Thoracic aorta (tissue), 2 donors: ENCODE data around the gene OR4Q2. TPM values are rescaled to one million over a fixed set of nuclear protein-coding genes. Genes with fewer than 3 reads are reported as not detected.

Experiments used
- ATAC-seq: fragments of 150-250 bp; one replicate; pipeline ENCODE4 v1.8.0; 2017; ENCODE audit warnings: low read depth; ENCODE audit not compliant: insufficient number of reproducible peaks, low FRiP score
- DNase-seq: peaks from one replicate; pipeline ENCODE4 v3.0.0-alpha.2; 2020; ENCODE audit warnings: low spot score
- H3K27ac ChIP-seq, 2 donors: fragments of 200-600 bp; sonication (generic); 1 replicate in 1 of 2; 2 replicates in 1 of 2; pipeline ENCODE4 v1.5.1; 2016; ENCODE audit warnings: mild to moderate bottlenecking in 2 of 2, moderate library complexity in 2 of 2
- H3K27me3 ChIP-seq: fragments of 200-600 bp; sonication (generic); replicated peaks from 2 replicates; pipeline ENCODE4 v1.6.0; 2016; ENCODE audit warnings: mild to moderate bottlenecking; ENCODE audit not compliant: insufficient read depth
- H3K36me3 ChIP-seq: fragments of 200-600 bp; sonication (generic); one replicate; pipeline ENCODE4 v1.5.1; 2016
- H3K4me1 ChIP-seq, 2 donors: fragments of 200-600 bp; sonication (generic); 1 replicate in 1 of 2; 2 replicates in 1 of 2; pipeline versions ENCODE4 v1.5.1 to v1.6.0; 2016; ENCODE audit warnings: low read depth in 2 of 2, mild to moderate bottlenecking in 1 of 2; ENCODE audit not compliant: control insufficient read depth in 1 of 2
- H3K4me3 ChIP-seq: fragments of 200-600 bp; sonication (generic); 2 replicates; pipeline ENCODE4 v1.5.1; 2016; ENCODE audit warnings: mild to moderate bottlenecking
- H3K9me3 ChIP-seq: fragments of 200-600 bp; sonication (generic); 2 replicates; pipeline ENCODE4 v1.5.1; 2016
- total RNA-seq, 2 donors: library from RNA; depleted of rRNA; stranded (reverse); fragments of >200 nt; gene quantifications; one replicate each; pipeline versions ENCODE4 v1.1.0 to v1.2.3, GENCODE V29; 2016
- TF ChIP-seq, protein P1 (sequence below): fragments of 200-600 bp; sonication (generic); IDR thresholded peaks from one replicate; pipeline ENCODE4 v1.5.1; 2019; ENCODE audit warnings: antibody characterized with exemption

OR4Q2 gene
- total RNA-seq, 2 donors from 2014 or later: not detected

DNA sequence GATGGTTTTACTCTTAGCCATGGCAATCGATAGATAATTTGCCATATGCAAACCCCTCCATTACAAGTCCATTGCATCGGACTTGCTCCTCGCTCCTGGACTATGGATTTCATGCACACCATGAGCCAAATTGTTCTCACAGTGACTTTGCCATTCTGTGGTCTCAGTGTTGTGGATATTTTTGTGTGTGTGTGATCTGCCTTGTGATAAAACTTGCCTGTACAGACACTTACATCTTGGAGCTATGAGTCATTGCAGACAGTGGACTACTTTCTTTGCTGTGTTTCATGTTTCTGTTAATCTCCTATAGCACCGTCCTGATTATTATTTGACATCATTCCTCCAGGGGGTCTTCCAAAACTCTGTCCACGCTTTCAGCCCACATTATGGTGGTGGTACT, 42.3 kb downstream of the OR4Q2 start:
- Histone ChIP-seq H3K27me3 (no peaks in the 10 kb centered on the region), H3K4me1 (no peaks in the 10 kb centered on the region), H3K9me3 (no peaks in the 10 kb centered on the region), H3K36me3 (no peaks in the 10 kb centered on the region), H3K27ac (no peak overlapping the region), H3K4me3 (no peak overlapping the region)
- DNase-seq: no peak
- no peak for ATAC-seq
- TF ChIP-seq, protein P1, sequence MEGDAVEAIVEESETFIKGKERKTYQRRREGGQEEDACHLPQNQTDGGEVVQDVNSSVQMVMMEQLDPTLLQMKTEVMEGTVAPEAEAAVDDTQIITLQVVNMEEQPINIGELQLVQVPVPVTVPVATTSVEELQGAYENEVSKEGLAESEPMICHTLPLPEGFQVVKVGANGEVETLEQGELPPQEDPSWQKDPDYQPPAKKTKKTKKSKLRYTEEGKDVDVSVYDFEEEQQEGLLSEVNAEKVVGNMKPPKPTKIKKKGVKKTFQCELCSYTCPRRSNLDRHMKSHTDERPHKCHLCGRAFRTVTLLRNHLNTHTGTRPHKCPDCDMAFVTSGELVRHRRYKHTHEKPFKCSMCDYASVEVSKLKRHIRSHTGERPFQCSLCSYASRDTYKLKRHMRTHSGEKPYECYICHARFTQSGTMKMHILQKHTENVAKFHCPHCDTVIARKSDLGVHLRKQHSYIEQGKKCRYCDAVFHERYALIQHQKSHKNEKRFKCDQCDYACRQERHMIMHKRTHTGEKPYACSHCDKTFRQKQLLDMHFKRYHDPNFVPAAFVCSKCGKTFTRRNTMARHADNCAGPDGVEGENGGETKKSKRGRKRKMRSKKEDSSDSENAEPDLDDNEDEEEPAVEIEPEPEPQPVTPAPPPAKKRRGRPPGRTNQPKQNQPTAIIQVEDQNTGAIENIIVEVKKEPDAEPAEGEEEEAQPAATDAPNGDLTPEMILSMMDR: no peak

DNA sequence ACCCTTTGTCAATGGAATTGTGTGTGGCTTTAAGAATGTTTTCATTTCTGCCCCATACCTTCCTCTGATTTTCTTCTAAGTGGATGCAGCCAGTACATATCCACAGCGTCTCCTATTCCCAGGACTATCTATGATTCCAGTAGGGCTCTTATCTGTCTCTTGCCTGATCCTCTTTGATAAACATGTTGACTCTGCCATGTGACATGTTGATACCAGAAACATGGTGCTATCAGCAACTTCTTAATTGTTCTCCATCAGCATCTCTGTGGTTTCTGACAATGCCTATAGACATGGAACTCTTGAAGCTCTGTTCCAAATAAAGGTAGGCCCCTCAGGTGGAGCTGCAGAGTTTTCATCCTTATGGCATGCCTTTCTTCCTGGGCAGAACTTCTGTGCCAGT, 46.2 kb downstream of the OR4Q2 start:
- H3K27me3 ChIP-seq: no peaks in the 10 kb centered on the region
- no peak for ATAC-seq

More for the DNA sequence above, 46.2 kb downstream of the OR4Q2 start:
- H3K9me3 ChIP-seq: no peaks in the 10 kb centered on the region
- H3K36me3 ChIP-seq: no peaks in the 10 kb centered on the region
- no peak overlapping the region for H3K27ac ChIP-seq
- H3K4me1 ChIP-seq: no peaks in the 10 kb centered on the region
- DNase-seq: no peak
- no peak overlapping the region for H3K4me3 ChIP-seq
- TF ChIP-seq, protein P1: no peak

Other genes with a start within 250 kb of the OR4Q2 start
- gene OR4M1, start 228.7 kb upstream of the OR4Q2 start, total RNA-seq: not detected
- not detected for gene OR4N2, start 198.4 kb upstream of the OR4Q2 start, total RNA-seq
- gene OR4K2, start 127.0 kb upstream of the OR4Q2 start, total RNA-seq: not detected
- not detected for gene OR4K5, start 81.6 kb upstream of the OR4Q2 start, total RNA-seq
- not detected for gene OR4K1, start 71.2 kb upstream of the OR4Q2 start, total RNA-seq
- not detected for gene OR4K15, start 26.6 kb upstream of the OR4Q2 start, total RNA-seq
- not detected for gene OR4K14, start 17.1 kb downstream of the OR4Q2 start, total RNA-seq
- gene OR4K13, start 33.9 kb downstream of the OR4Q2 start, total RNA-seq: not detected
- not detected for gene OR4L1, start 57.9 kb downstream of the OR4Q2 start, total RNA-seq
- not detected for gene OR4K17, start 108.6 kb downstream of the OR4Q2 start, total RNA-seq
- gene OR4N5, start 136.7 kb downstream of the OR4Q2 start, total RNA-seq: not detected
- not detected for gene OR11G2, start 188.7 kb downstream of the OR4Q2 start, total RNA-seq
- not detected for gene OR11H6, start 221.5 kb downstream of the OR4Q2 start, total RNA-seq
- gene OR11H7, start 226.8 kb downstream of the OR4Q2 start, total RNA-seq: not detected
- not detected for gene OR11H4, start 237.1 kb downstream of the OR4Q2 start, total RNA-seq